ENCODE results near the gene KIAA1614.
"Not testable (repeated sequence)": the region's sequence is repeated elsewhere in the genome, so short reads cannot be mapped to it uniquely, and the experiment has no call there.

KIAA1614 gene

DNA sequence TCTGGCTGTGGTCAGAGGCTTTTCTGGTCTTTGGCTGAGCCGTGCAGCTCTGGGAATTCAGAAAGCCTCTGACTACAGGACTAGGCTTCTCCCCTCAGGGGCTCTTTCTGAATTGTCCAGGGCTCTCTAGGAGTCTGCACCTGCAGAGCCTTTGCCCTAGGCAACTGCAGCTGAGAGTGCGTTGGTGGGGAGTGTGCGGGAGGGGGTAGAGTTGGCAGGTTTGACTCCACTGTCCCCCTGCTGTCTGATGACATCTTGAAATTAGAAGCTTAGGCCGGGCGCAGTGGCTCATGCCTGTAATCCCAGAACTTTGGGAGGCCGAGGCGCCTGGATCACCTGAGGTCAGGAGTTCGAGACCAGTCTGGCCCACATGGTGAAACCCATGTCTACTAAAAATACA lies 32.9 kb downstream of the KIAA1614 start:
- DNase-seq: no peak

DNA sequence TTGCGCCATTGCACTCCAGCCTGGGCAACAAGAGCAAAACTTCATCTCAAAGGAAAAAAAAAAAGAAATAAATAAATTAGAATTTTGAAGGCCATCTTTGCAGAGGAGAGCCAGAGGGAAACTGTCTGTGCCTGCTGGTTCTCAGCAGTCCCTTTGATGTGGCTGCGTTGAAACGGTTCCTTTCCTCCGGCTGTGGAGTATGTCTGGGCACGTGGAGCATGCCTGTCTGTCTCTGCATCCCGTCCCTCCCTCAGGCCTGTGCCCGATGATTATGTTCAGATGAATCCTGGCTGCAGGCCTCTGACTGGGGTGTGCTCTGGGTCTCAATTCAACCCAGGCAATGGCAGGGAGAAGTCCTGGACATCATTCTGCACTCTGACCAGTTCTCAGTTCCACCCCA lies 33.4 kb downstream of the KIAA1614 start:
- DNase-seq: no peak

DNA sequence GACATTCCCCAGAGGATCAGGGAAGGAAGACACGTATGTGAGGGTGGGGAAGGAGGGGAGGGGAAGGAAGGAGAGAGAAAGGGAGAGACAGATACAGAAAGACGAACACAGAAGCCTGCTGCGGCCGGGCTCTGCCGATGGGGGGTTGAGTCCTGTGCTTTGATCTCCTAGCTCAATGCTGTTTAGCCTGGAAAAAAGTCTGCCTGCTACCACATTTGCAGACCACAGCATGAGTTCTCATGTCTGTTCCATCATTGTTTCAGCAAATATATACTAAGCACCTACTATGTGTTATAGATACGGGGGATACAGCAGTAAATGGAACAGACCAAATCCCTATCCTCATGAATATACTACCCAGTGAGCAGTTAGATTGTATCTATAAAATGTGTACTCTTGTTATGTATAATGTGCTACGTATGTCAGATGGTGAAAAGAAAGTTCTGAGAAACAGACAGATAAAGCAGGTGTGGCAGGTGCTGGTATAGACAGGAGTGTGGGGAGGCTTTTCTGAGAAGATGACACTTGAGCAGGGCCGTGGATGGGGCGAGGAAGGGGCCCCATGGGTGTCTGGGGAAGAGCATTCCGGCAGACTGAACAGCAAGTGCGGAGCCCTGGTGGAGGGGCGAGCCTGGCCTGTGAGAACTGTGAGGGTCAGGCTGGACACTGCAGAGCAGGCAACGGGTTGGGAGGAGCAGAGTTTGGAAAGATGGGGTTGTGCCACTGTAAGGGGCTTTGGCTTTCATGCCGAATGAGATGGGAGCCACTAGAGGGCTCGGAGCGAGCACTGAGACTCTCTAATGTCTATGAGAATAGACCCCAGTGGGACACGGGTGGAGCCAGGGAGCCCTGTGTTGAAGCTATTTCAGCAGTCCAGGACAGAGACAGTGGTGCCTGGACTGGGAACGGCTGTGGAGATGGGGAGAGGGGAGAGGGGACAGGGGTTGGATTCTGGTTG lies 34.1 kb downstream of the KIAA1614 start:
- no peak for DNase-seq

DNA sequence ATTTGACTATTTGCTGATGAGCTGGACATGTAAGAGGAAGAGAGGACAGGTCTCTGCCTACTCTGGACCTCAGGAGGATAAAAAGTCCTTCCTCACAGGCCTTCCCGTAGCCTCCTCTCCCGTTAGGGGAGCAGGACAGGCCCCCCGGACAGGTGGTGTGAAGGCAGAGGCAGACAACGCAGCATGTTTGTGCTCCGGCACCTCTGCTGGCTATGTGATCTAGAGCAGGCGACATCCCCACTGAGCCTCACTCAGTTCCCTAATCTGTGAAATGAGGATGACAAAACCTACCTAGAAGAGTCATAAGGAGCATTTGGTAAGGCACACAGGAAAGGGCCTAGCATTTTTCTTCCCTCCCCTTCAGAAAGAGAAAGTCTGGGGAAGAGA lies 34.8 kb downstream of the KIAA1614 start:
- DNase-seq: no peak

DNA sequence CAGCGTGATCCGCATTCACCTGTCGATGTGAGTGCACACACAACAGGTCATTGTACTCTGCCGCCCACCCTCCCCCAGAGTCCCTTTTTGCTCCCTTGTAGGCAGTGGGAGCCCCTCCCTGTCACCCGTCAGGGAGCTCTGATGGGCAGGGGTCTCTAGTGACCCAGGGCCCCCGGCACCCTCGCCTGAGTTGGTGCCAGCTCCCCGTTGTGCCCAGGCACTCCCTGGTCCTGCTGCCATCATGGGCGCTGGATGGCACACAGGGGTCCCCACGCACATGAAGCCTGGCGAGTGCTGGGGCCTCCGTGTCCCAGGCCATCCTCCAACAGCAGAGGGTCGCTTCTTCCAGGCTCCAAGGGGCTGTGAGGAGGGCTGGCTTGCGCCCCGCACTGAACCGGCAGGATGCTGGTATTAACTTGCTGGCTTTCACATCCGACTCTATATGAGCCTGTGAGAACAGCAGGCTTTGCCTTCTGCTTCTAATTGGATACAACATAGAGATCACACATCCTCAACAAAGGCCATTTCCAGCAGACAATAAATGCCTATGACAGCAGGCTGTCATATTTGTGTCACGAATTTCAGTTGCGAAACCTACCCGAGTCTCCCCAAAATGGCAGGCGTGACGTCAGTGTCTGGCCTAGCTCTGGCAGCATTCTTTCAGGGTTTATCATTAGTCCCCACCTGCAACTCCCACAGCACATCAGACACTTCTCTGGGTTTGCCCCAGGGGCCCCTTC lies 35.4 kb downstream of the KIAA1614 start:
- no peak for DNase-seq

DNA sequence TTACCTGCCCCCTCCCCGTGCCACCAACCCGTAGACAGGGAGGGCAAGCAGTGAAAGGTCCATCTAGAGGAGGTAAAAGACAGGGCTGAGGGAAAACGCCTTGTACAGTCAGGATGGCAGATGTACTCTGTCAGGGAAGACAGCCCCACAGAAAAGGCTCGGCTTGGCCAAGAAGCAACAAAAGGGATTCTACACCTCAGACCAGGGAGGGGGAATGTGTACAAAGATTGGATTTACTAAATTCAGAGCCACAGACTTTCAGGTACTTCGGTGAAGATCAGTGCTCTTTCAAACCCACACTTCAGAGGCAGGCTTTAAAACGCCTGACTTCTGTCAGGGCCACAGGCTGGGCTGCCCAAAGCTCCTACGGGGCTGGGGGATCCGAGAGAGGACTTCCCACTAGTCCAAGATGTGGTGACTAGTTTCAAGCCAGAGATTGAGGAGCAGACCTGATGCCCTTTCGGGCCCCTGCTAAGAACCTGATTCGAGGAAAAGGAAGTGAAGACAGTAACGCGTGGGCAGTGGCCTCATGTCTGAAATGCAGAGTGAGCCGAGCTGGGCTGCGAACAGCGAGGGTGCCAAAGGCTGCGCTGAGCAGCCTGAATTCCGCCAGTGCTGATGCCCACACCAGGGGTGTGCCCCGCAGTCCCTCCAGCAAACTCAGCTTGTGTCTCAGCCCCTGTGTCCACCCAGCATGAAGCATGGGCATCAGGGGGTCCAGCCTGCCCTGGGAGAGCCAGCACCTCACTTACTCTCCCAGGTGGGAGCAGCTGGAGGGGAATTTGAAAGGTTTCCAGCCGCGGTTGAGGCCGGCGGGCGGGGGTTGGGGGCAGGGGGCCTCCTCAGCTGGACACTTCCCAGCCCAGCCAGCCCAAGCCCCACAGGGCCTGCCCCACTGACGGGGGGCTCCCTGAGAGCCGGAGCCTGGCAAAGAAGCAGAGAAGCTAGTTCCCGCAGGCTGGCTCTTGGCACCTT lies 36.2 kb downstream of the KIAA1614 start:
- DNase-seq: no peak

DNA sequence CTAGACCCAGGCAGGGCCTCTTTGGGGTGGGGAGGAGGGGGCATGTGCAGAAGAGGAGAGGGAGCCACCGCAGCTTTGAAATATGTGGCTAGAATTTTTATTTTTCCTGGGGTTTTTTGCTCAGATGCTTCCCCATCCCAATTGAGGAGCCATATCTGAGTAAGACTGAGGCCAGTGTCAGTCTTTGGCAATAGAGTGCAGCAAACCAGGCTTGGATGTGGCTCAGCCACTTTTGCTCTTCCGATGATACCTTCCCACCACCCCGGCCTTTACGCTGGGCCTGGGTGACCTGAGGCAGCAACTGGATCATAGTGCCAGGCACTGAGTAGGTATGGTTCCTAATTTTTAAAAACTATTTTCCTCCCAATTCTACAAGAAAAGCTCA lies 36.9 kb downstream of the KIAA1614 start:
- no peak for DNase-seq

DNA sequence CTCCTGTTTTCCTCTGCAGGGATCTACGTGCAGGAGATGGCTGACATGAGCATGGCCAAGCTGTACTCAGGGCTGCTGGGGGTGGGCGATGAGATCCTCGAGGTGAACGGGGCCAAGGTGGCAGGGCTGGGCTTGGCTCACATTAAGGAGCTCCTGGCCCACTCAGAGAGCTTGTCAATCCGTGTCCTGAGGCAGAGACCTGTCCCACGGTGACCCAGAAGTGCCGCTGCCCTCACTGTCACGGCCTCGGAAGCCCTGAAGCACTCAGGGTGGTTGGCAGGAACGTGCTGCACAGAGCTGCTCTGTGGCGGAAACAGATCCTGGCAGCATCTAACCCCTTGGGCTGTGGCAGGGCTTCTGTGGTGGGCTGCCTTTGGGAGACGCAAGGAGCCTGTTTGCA lies 37.6 kb downstream of the KIAA1614 start:
- no peak for DNase-seq

DNA sequence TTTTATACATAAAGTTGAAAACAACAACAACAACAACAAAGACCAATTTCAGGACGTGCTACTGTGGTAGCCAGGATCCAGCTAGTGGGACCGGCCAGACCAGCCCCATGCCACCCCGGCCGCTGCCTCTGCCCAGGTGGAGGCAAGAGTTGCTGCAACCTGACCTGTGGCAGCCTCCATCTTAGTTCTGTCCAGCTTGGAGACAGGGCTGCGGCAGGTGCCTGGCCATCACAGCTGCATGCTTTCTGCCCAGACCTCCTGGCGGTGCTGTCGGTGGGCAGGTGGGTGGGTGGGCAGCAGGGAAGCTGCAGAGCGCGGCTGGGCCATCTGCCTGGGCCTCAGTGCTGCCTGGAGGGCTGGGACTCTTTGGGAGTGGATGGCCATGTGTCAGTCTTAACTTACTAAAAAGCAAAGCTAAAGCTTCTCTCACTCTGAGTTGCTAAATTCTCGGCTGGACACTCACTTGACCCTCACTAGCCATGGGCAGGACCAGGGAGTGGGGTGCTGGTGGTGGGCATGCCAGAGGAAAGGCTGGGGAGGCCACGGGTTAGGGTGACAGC lies 38.6 kb downstream of the KIAA1614 start:
- DNase-seq: no peak

DNA sequence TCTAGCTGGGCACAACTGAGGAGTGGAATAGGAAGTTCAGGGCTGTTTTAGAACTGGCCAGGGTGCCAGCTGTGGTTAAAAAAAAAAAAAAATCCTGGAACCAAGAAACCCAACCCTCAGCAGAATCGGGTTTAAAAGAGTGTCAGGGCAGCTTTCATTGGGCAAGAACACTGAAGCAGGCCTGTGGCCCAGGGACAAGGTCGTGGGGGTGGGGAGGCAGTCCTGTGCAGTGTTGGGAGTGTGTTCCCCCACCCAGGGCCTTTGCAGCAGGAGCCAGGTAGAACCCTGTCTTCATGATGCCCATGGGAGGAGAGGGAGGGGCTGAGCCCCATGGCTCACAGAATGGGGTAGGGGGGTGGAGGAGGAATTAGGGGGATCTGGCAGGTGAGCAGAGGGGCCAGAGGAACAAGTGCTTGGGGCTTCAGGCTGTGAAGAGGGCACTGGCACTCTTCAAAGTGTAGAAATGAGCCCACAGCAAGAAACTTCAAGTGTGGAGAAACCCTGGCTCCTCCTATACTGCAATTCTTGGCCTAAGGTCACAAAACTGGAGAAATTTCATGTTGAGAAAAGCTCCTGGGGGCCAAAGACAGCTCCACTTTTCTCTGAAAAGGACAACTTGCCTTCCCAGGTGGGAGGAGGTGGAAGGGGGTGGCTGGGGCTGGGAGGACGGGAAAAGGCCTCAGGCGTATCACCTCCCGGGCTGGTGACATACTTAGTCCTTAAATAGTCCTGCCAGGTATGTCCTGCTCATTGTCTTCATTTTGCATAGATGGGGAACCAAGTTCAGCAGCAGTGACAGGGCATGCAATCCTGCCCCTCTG lies 39.3 kb downstream of the KIAA1614 start:
- no peak for DNase-seq

DNA sequence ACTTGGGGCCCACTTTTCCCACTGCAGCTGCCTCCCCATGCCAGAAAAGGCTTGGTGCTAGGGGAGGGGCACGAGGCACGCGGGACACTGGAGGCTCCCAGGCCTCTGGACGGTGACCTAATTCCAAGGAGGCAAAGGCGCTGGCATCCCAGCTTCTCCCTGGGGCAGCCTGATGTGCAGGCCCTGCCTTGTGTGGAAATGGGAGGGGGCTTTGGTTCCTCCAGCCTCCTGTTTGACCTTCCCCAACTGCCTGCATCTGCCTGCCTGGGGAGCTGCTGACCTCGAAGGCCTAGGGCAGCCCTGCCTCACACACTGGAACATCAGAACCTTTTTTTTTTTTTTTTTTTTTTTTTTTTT lies 39.9 kb downstream of the KIAA1614 start:
- no peak for DNase-seq

DNA sequence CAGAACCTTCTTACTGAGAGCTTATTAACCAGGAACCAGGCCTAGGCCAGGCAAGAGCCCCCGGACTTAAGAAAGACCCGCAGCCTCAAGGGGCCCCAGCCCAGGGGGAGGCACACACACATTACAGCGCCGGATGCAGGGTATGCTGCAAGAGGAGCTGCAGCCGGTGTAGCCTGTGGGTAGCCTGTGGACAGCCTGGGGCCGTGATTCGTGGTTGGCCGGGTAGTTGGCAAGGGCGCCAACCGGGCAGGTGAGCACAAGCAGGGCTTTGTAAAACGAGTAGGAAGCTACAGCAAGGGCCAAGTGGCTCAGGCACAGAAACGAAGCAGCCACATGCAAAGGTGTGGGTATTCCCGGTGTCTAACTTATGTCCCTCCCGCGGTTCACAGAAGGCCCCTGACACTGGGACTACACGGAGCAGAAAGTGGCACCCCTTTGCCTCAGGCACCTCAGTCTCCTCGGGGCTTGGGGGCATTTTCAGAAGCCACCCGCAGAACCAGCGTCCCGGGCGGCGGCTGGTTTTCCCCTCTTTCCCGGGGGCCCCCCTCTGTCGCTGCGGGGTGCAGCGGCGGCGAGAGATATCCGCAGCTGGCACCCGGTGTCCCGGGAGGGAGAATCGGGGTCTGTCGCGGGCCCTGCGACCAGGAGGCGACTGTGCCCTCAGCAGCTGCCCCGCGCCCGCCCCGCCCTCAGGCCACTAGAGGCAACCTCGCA lies 40.8 kb downstream of the KIAA1614 start:
- peak; percentile 3 for DNase-seq

DNA sequence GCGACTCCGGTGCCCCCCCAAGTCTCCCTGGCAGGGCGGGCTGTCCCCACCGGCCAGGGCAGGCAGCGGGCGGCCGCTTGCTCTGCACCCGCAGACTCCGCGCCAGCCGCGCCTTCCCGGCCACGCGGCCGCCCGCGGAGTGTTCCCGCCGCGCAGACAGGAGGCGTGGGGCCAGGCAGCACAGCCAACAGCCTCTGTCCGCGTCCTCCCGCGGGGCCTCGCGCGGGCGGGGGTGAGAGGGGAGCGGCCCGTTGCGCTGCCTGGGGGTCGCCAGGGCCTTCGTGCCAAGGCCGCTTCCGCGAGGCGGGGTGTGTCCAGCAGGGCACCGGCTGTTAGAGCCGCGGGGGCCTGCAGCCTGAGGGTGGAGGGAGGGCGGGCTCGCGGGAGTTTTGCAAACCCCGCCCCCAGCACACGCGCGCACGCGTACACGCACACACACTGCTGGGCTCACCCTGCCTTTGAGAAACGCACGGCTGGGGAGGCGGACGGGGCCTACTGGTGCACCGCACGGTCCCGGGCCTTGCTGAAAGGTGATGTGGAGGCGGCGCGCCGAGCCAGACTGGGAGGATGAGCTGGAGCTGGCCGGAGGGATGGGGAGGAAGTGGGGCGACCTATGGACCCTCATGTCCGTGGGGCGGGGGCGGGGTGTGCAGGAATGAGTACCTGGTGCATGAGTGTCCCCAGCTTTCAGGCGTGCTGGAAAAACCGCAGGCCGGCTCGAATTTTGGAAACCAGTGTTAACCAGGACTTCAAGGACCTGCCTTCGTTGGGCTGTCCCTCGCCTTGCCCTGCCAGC lies 41.5 kb downstream of the KIAA1614 start:
- DNase-seq: peak; percentile 67

DNA sequence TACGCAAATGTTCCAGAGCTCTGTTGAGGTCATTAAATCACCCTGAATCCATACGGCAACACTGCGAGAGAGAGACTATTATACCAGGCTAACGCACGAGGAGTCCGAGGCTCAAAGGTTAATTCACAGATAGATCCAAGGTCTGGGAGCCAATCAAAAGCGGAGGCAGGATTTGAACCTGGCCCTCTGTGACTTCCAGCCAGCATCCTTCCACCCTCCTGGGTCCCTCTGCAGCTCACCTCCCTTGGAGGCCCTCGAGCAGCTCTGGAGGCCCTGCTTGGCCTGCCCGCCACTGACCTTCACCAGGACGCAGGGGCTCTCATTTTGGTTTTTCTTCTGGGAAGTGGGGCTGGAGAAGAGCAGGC lies 42.1 kb downstream of the KIAA1614 start:
- DNase-seq: no peak

DNA sequence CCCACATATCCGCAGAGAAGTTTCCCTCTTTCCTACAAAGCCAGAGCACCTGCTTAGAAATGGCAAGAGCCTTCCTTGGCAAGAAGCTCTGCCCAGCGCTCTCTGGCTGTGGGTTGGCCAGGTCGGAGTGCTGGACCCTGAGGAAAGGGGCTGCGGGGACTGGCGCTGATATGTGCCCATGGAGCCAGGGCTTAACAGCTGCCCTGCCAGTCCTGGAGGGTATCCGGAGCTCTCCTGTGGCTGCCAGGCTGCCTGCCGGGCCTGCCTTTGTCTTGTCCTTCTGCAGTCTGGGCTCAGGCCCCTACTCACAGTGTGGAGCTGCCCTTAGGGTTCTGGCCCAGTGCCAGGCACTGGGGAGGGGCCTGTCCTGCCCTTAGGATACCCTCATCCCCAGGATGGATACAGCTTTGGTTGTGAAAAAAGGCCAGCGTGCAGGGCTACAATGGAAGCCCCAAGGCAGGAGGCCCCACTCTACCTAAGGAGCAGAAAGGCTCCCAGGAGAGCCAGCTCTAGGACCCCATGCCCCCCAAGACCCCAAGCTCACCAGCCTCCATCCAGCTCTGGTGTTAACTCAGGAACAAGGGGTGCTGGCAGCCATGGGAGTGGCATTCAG lies 43.4 kb downstream of the KIAA1614 start:
- DNase-seq: no peak

DNA sequence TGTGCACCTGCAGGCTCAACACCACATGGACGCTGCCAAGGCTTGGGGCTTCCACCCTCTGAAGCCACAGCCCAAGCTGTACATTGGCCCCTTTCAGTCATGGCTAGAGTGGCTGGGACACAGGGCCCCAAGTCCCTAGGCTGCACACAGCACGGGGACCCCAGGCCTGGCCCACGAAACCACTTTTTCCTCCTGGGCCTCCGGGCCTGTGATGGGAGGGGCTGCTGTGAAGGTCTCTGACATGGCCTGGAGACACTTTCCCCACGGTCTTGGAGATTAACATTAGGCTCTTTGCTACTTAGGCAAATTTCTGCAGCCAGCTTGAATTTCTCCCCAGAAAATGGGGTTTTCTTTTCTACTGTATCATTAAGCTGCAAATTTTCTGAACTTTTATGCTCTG lies 46.9 kb downstream of the KIAA1614 start:
- DNase-seq: not testable (repeated sequence)

DNA sequence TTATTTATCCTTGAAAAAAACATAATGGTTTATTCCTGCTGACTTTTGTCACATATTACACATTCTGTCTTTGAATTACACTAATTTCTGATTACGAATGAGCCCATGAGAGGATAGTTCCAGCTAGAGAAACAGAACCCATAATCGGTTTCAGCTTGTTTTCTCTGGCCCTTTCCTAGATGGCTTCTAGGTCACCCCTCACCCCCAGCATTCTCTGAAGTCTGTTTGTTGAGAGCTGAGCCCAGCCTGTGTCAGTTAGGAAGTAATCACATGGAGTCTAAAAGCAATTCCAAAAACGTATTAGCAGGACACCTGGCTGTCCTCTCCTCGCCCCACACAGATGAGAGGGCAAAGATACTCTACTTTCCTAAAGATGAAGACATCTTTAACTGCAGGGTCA lies 48.9 kb downstream of the KIAA1614 start:
- no peak for DNase-seq

DNA sequence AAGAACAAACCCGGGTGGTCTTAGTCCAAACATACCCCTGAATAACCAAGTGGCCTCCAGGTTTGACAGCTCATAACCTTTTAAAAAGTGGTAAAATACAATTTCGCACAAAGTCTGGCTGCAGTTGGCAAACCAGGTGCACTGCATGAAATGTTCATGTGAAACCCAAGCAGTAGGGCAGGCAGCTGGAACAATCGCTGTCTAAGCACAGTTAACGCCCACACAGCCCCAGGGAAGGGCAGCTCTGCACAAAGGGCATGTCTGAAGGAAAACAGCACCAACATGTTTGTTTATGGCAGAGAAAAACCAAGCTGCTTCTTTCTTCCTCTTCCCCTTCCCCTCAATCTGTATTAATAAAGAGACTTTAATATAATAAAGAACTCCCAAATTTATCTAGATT lies 49.5 kb downstream of the KIAA1614 start:
- DNase-seq: no peak

DNA sequence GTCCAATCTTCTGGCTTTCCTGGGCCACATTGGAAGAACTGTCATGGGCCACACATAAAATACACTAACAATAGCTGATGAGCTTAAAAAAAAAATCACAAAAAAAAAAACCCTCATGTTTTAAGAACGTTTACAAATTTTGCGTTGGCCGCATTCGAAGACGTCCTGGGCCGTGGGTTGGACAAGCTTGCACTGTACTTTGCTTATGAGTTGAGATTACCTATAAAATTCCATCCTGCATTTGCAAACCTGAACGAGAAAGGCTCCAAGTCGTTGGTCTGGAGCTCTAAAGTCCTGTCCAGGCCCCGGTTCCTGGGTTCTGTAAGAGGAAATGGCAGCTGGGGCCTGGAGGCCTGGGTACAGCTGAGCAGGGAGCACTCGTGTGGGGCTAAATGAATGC lies 51.4 kb downstream of the KIAA1614 start:
- DNase-seq: no peak

DNA sequence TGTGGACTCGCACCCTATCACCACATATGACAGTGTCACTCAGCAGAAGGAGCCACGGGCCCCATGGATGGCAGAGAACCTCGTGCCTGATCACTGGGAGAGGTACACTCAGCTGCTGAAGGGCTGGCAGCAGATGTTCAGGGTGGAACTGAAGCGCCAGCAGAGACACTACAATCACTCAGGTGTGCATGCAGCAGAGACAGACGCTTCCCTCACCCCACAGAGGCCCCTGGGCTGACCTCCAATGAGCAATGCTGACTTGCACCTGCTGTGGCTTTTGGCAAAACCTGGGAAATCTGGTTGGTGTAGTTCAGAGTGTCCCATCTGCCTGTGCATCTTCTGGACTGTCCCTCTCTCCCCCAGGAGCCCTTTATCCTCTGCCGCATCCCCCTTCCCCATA lies 51.9 kb downstream of the KIAA1614 start:
- no peak for DNase-seq

Data from activated CD4-positive, alpha-beta T cell treated with anti-CD3 and anti-CD28 coated beads, Interleukin-2, Interleukin-6, amounts not matched to agents 100 ng/mL and 50 ng/mL, durations not matched to agents 16 hours and 8 hours (primary cell).